Peyer's patch (tissue), 4 donors: Measurements from ENCODE around the gene SLC40A1. TPM values are rescaled to one million over a fixed set of nuclear protein-coding genes. Genes with fewer than 3 reads are reported as not detected.

ENCODE experiments used
- DNase-seq, 3 donors: peaks; one replicate each; pipeline ENCODE4 v3.0.0-alpha.2; 2017 to 2019
- H3K27ac ChIP-seq, 4 donors: fragments of 200-600 bp; sonication (generic); one replicate each; pipeline ENCODE4 v1.5.1; 2016 to 2019
- H3K27me3 ChIP-seq, 2 donors: fragments of 200-600 bp; sonication (generic); one replicate each; pipeline ENCODE4 v1.5.1; 2019
- H3K36me3 ChIP-seq, 3 donors: fragments of 200-600 bp; sonication (generic); one replicate each; pipeline ENCODE4 v1.5.1; 2016 to 2019
- H3K4me1 ChIP-seq, 4 donors: fragments of 200-600 bp; sonication (generic); one replicate each; pipeline ENCODE4 v1.5.1; 2016 to 2019
- H3K4me3 ChIP-seq, 4 donors: fragments of 200-600 bp; sonication (generic); 1 replicate in 3 of 4; 2 replicates in 1 of 4; pipeline ENCODE4 v1.5.1; 2016 to 2019; ENCODE audit warnings: mild to moderate bottlenecking in 1 of 4
- H3K9me3 ChIP-seq, 4 donors: fragments of 200-600 bp; sonication (generic); one replicate each; pipeline ENCODE4 v1.5.1; 2016 to 2019; ENCODE audit warnings: mild to moderate bottlenecking in 1 of 4
- POLR2A ChIP-seq, 2 donors: fragments of 450-650 bp; IDR thresholded peaks; one replicate each; pipeline ENCODE4 v1.5.1; 2017; ENCODE audit warnings: antibody characterized with exemption in 2 of 2, mild to moderate bottlenecking in 2 of 2, moderate library complexity in 2 of 2
- total RNA-seq, 4 donors: library from RNA; depleted of rRNA; stranded (reverse); fragments of >200 nt; gene quantifications; one replicate each; pipeline ENCODE4 v1.1.0, GENCODE V29; 2016
- TF ChIP-seq, protein P1 (sequence below), 6 experiments: fragments of 450-650 bp in 4 of 6; fragments of 200-600 bp in 2 of 6; sonication (generic) in 1 of 6; IDR thresholded peaks; one replicate each; pipeline ENCODE4 v1.5.1; 2017 to 2019; ENCODE audit warnings: antibody characterized with exemption in 6 of 6, mild to moderate bottlenecking in 3 of 6, moderate library complexity in 1 of 6

SLC40A1 gene
- total RNA-seq, 4 donors from 2014 or later = 69.8 to 208 (median 149) TPM

DNA sequence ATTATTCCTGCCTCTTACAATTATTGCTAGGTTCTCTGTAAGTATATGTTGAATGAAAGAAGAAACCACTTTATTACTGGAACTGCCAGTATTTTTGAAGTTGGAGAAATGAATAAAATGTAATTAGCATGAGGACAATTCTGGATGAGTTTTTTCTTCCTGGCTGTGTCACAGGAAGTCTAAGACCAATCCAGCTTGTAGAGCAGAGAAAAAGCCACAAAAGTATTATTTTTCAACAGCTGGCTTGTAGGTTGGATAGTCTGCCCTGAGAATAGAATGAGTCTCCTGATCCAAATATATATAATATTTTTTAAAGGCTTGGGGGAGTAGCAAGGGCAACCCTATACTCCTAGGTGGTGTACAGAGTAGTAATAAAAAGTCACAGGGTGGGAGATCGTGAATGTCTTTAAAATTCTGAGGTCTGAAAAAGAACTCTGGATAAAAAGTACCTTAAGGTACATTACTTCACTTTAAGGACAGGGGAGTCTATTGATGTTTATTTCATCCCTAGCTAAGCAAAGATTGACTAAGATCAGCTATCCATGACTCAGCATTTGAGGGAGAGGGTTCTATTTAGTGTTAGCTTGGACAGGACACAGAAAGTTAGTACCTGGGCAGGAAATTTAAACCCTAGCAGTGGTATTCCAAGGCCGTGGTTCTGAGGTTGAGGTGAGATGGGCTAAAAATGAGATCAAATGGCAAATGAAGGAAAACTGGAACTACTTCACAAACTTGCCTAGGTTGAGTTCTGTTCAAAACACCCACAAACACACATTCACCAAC lies 31.7 kb downstream of the SLC40A1 start:
- H3K9me3 ChIP-seq = no peaks in the 10 kb centered on the region
- no peaks in the 10 kb centered on the region for H3K27me3 ChIP-seq
- no peak overlapping the region for H3K4me3 ChIP-seq
- TF ChIP-seq POLR2A (IDR thresholded peaks at IDR 0.05) = no peak
- TF ChIP-seq, protein P1, sequence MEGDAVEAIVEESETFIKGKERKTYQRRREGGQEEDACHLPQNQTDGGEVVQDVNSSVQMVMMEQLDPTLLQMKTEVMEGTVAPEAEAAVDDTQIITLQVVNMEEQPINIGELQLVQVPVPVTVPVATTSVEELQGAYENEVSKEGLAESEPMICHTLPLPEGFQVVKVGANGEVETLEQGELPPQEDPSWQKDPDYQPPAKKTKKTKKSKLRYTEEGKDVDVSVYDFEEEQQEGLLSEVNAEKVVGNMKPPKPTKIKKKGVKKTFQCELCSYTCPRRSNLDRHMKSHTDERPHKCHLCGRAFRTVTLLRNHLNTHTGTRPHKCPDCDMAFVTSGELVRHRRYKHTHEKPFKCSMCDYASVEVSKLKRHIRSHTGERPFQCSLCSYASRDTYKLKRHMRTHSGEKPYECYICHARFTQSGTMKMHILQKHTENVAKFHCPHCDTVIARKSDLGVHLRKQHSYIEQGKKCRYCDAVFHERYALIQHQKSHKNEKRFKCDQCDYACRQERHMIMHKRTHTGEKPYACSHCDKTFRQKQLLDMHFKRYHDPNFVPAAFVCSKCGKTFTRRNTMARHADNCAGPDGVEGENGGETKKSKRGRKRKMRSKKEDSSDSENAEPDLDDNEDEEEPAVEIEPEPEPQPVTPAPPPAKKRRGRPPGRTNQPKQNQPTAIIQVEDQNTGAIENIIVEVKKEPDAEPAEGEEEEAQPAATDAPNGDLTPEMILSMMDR (IDR thresholded peaks at IDR 0.05) = no peak
- DNase-seq = no peak
- H3K36me3 ChIP-seq = no peaks in the 10 kb centered on the region
- H3K4me1 ChIP-seq = peaks cover 0 to 21% (median 0%) of the 10 kb centered on the region in 4 donors
- peak overlapping the region in 1 of 4 donors; percentile 23 for H3K27ac ChIP-seq

GRCh38 chr2:189545418-189545817 lies 35.2 kb downstream of the SLC40A1 start:
- Histone ChIP-seq H3K4me3 (no peak overlapping the region), H3K27me3 (no peaks in the 10 kb centered on the region), H3K27ac (peak overlapping the region in 1 of 4 donors; percentile 34), H3K36me3 (no peaks in the 10 kb centered on the region), H3K4me1 (peaks cover 0 to 13% (median 0%) of the 10 kb centered on the region in 4 donors), H3K9me3 (no peaks in the 10 kb centered on the region)
- TF ChIP-seq, protein P1 (IDR thresholded peaks at IDR 0.05) = no peak
- TF ChIP-seq POLR2A (IDR thresholded peaks at IDR 0.05) = no peak
- no peak for DNase-seq

GRCh38 chr2:189544318-189545042 lies 36.1 kb downstream of the SLC40A1 start:
- peak overlapping the region in 1 of 4 donors; percentile 26 for H3K27ac ChIP-seq
- TF ChIP-seq, protein P1 (IDR thresholded peaks at IDR 0.05) = no peak
- no peak for TF ChIP-seq POLR2A (IDR thresholded peaks at IDR 0.05)
- no peak for DNase-seq
- H3K9me3 ChIP-seq = no peaks in the 10 kb centered on the region
- no peaks in the 10 kb centered on the region for H3K36me3 ChIP-seq
- H3K4me3 ChIP-seq = no peak overlapping the region
- no peaks in the 10 kb centered on the region for H3K27me3 ChIP-seq
- peaks cover 0 to 9% (median 0%) of the 10 kb centered on the region in 4 donors for H3K4me1 ChIP-seq

DNA sequence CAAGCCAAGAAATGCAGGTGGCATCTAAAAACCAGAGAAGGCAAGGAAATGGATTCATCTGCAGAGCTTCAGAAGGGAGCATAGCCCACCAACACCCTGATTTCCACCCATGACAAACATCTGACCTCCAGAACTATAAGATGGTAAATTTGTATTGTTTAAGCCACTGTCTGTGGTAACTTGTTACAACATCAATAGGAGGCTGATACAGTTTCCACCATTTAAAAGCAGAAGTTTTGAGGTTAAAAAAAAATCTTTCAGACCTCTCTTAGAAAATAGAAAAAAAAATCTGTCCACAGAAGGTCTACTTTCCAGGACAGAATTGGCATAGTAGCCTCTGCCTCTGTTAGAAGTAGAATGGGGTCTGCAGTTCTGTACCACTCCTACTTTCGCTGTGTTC lies 37.2 kb downstream of the SLC40A1 start:
- H3K4me3 ChIP-seq = no peak overlapping the region
- H3K36me3 ChIP-seq = no peaks in the 10 kb centered on the region
- DNase-seq = no peak
- H3K9me3 ChIP-seq = no peaks in the 10 kb centered on the region
- TF ChIP-seq, protein P1 (IDR thresholded peaks at IDR 0.05) = no peak
- TF ChIP-seq POLR2A (IDR thresholded peaks at IDR 0.05) = no peak
- H3K27me3 ChIP-seq = no peaks in the 10 kb centered on the region
- no peak overlapping the region for H3K27ac ChIP-seq
- peaks cover 0 to 9% (median 0%) of the 10 kb centered on the region in 4 donors for H3K4me1 ChIP-seq

DNA sequence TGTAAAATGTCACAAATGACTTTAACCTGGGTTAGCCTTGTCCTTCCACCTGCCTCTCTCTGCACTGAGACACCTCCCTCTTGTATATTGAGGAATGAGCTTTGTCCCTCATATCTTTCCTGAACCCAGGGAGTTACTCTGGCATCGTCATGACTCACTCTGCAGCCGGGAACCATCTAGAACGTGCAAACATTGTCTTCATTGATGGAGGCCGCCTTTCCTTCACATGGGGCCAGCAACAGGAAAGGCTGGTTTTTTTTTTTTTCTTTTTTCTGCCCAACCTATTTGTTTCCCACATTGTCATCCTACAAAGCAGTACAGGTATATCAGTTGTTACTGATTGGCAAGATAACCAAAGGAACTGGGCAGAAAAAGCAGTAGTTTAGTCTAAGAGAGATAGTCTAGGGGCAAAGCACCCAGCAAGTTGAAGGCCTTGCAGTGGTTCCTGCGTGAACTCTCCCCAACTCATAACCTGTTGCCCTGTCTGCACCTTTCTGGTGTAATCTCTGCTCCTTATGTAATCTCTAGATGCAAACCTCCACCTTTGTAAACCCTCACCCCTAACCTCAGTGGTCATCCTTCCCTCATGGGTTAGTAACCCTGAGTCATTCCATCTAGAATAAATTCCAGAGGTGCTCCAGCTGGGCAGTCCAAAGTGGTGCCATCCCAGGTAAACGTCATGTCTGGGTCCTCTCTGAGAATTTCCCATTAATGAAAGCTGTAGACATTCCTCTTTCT lies 38.3 kb downstream of the SLC40A1 start:
- DNase-seq = peak in 2 of 3 donors; percentile 69 to 86
- no peaks in the 10 kb centered on the region for H3K9me3 ChIP-seq

More for the DNA sequence above, 38.3 kb downstream of the SLC40A1 start:
- Histone ChIP-seq H3K4me3 (no peak overlapping the region), H3K36me3 (no peaks in the 10 kb centered on the region), H3K4me1 (peaks cover 0 to 9% (median 0%) of the 10 kb centered on the region in 4 donors), H3K27ac (peak overlapping the region in 3 of 4 donors; percentile 34 to 84 (median 68)), H3K27me3 (no peaks in the 10 kb centered on the region)
- TF ChIP-seq, protein P1 (IDR thresholded peaks at IDR 0.05) = no peak
- TF ChIP-seq POLR2A (IDR thresholded peaks at IDR 0.05) = peak in 1 of 2 donors; percentile 19
